Hepatocyte (in vitro differentiated cells): ENCODE data around the gene TCF7. TPM values are rescaled to one million over a fixed set of nuclear protein-coding genes. Genes with fewer than 3 reads are reported as not detected.
A peak's percentile ranks its signal among the peaks of the same experiment; 100 is the strongest.

Experiments
- DNase-seq: peaks from one replicate; pipeline ENCODE4 v3.0.0-alpha.2; 2016; ENCODE audit warnings: low spot score
- H2AFZ ChIP-seq: fragments of 200-600 bp; sonication (generic); 2 replicates; pipeline ENCODE4 v1.6.0; 2016; ENCODE audit warnings: antibody characterized with exemption, mild to moderate bottlenecking
- H3K27ac ChIP-seq: fragments of 200-600 bp; sonication (generic); 2 replicates; pipeline ENCODE4 v1.5.1; 2016; ENCODE audit warnings: mild to moderate bottlenecking
- H3K27me3 ChIP-seq: fragments of 200-600 bp; sonication (generic); 2 replicates; pipeline ENCODE4 v1.6.1; 2016
- H3K36me3 ChIP-seq: fragments of 200-600 bp; sonication (generic); replicated peaks from 2 replicates; pipeline ENCODE4 v1.5.1; 2016; ENCODE audit warnings: low read depth; ENCODE audit not compliant: insufficient read depth
- H3K4me1 ChIP-seq: fragments of 200-600 bp; sonication (generic); 2 replicates; pipeline ENCODE4 v1.5.1; 2016; ENCODE audit warnings: mild to moderate bottlenecking, moderate library complexity; ENCODE audit not compliant: insufficient read depth
- H3K4me2 ChIP-seq: fragments of 200-600 bp; sonication (generic); 2 replicates; pipeline ENCODE4 v1.6.0; 2016
- H3K4me3 ChIP-seq: fragments of 200-600 bp; sonication (generic); 2 replicates; pipeline ENCODE4 v1.5.1; 2016; ENCODE audit warnings: mild to moderate bottlenecking
- H3K79me2 ChIP-seq: fragments of 200-600 bp; sonication (generic); 2 replicates; pipeline ENCODE4 v1.6.0; 2017; ENCODE audit warnings: mild to moderate bottlenecking
- H3K9me2 ChIP-seq: fragments of 200-600 bp; sonication (generic); replicated peaks from 2 replicates; pipeline ENCODE4 v1.6.0; 2017; ENCODE audit warnings: mild to moderate bottlenecking; ENCODE audit not compliant: insufficient read depth
- H3K9me3 ChIP-seq: fragments of 200-600 bp; sonication (generic); 2 replicates; pipeline ENCODE4 v1.5.1; 2016; ENCODE audit warnings: low read depth, mild to moderate bottlenecking
- H4K20me1 ChIP-seq: fragments of 200-600 bp; sonication (generic); 2 replicates; pipeline ENCODE4 v1.6.0; 2016; ENCODE audit warnings: mild to moderate bottlenecking; ENCODE audit not compliant: insufficient read depth, poor library complexity, severe bottlenecking
- EZH2 ChIP-seq: fragments of 200-600 bp; sonication (generic); IDR thresholded peaks from 2 replicates; pipeline ENCODE4 v1.6.1; 2016; ENCODE audit warnings: antibody characterized with exemption, mild to moderate bottlenecking, borderline replicate concordance
- EZH2phosphoT487 ChIP-seq: fragments of 200-600 bp; sonication (generic); IDR thresholded peaks from one replicate; pipeline ENCODE4 v1.6.1; 2018; ENCODE audit warnings: antibody characterized with exemption, mild to moderate bottlenecking, low read depth, moderate library complexity; ENCODE audit not compliant: unreplicated experiment, severe bottlenecking
- WGBS: methylation state at CpG from one replicate; pipeline ENCODE4 v1.1.6; 2016; ENCODE audit warnings: low lambda C conversion rate; ENCODE audit errors: missing lambda C conversion rate; 5-methylcytosine and 5-hydroxymethylcytosine counted together
- polyA plus RNA-seq: library from polyadenylated mRNA; unstranded; fragments of >200 nt; fragmentation: Nextera tagmentation; extraction: Ambion mirVana; gene quantifications from 2 replicates; pipeline ENCODE4 v1.2.1, GENCODE V29; 2016
- total RNA-seq: library from RNA; depleted of rRNA; stranded (reverse); fragments of >200 nt; gene quantifications from 2 replicates; pipeline ENCODE4 v1.2.3, GENCODE V29; 2014
- TF ChIP-seq, protein P1 (sequence below): fragments of 200-600 bp; sonication (generic); IDR thresholded peaks from 2 replicates; pipeline ENCODE4 v1.5.1; 2016; ENCODE audit warnings: antibody characterized with exemption, mild to moderate bottlenecking; ENCODE audit not compliant: poor library complexity

The TCF7 gene
- total and polyA plus RNA-seq, 2 experiments from 2014 or later, result 7.5 to 8.1 TPM

DNA sequence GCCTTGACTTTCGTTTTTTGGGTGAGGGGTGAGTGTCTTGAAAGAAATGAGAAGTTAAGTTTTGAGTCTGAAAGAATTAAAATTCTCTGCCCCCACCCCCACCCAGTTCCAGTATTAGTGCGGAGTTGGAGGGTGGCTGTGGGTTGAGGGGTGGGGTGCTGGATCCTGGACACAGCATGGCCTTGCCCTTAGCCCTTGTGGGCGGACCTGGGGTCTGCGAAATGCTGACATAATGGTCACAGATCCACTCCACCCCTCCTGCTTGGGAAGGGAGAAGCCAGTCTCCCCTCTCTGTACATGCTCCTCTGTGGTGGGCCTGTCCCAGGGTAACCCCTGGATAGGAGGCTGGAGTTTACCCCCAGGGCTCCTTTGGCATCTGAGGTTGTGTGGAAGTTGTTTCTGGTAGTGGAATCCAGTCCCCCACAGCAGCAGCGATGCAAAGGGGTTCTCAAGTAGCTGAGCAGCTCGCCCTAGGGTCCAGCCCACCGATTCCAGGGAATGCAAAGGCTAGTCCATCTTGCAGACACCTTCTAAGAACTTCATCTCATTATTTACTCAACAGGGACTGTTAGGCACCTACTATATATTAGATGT is 42.8 kb upstream of the TCF7 start:
- Histone ChIP-seq H3K9me2 (no peaks in the 10 kb centered on the region), H3K4me3 (no peak overlapping the region), H3K79me2 (no peaks in the 10 kb centered on the region), H3K4me2 (peak overlapping the region; percentile 91), H3K36me3 (no peaks in the 10 kb centered on the region), H4K20me1 (no peaks in the 10 kb centered on the region), H3K27ac (no peak overlapping the region), H3K4me1 (no peaks in the 10 kb centered on the region), H3K9me3 (no peaks in the 10 kb centered on the region), H3K27me3 (no peaks in the 10 kb centered on the region), H2AFZ (peak overlapping the region; percentile 57)
- DNase-seq, result no peak
- TF ChIP-seq, protein P1, sequence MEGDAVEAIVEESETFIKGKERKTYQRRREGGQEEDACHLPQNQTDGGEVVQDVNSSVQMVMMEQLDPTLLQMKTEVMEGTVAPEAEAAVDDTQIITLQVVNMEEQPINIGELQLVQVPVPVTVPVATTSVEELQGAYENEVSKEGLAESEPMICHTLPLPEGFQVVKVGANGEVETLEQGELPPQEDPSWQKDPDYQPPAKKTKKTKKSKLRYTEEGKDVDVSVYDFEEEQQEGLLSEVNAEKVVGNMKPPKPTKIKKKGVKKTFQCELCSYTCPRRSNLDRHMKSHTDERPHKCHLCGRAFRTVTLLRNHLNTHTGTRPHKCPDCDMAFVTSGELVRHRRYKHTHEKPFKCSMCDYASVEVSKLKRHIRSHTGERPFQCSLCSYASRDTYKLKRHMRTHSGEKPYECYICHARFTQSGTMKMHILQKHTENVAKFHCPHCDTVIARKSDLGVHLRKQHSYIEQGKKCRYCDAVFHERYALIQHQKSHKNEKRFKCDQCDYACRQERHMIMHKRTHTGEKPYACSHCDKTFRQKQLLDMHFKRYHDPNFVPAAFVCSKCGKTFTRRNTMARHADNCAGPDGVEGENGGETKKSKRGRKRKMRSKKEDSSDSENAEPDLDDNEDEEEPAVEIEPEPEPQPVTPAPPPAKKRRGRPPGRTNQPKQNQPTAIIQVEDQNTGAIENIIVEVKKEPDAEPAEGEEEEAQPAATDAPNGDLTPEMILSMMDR, result no peak
- TF ChIP-seq EZH2phosphoT487 (no peak), EZH2 (no peak)
- 75% methylated on average over 7 of the region's 7 CpGs for WGBS

DNA sequence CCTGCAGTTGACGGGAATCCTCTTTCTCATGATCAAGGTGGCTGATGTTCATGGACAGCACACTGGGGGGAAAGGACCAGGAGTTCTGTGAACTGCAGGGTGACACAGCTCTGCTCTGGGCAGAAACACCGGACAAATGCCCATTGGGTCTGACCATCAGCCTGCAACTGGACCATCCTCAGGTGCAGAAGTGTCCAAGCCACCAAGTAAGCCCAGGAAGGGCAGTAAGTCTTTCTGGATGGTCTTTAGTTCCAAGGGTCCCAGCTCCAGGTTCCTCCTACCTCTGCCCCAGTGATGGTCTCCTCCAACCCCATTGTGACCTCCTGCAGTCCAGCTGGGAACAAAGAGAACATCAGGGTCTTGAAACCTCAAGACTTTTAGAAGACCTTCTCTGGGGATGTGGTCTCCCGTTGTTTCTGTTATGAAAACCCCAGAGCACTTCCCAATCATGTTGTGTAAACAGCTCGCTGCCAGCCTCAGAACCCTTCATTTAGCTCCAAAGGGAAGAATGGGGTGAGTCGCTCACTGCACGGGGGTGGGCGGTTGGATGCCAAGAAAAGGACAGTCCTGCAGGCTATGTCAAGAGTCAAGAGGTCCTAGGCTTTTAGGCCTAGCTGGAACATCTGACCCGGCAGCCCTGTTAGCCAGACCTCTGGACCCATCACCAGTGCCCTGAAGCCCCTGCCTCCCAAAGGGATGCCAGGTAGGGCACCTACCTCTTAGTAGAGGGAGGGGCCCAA is 41.8 kb upstream of the TCF7 start:
- 92% methylated on average over 8 of the region's 8 CpGs for WGBS
- Histone ChIP-seq H3K9me3 (no peaks in the 10 kb centered on the region), H2AFZ (no peak overlapping the region), H4K20me1 (no peaks in the 10 kb centered on the region), H3K79me2 (no peaks in the 10 kb centered on the region), H3K27me3 (no peaks in the 10 kb centered on the region), H3K36me3 (no peaks in the 10 kb centered on the region), H3K4me3 (no peak overlapping the region), H3K4me2 (no peak overlapping the region), H3K27ac (no peak overlapping the region), H3K9me2 (no peaks in the 10 kb centered on the region), H3K4me1 (no peaks in the 10 kb centered on the region)
- no peak for DNase-seq
- TF ChIP-seq, protein P1, result no peak
- no peak for TF ChIP-seq EZH2
- TF ChIP-seq EZH2phosphoT487, result no peak

DNA sequence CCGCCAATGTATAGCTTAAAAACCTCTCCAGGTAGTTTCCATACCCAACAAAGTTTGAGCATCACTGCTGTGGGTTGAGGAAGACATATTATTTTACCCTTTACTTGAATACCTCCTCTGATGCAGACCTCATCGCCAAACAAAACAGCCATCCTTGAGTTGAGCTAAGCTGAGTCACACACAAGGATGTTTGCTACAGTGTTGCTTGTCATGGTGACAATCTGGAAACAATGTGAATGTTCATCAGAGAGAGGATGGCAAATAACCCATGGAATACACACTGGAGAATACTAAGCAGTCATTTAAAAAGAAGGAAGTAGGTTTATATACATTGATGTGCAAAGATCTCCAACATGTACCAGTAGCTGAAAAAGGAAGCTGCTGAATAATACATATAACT is 41.1 kb upstream of the TCF7 start:
- DNase-seq, result no peak
- H3K4me2 ChIP-seq, result no peak overlapping the region
- no peaks in the 10 kb centered on the region for H3K79me2 ChIP-seq
- WGBS, result 74% methylated on average over 2 of the region's 2 CpGs
- no peaks in the 10 kb centered on the region for H3K9me2 ChIP-seq
- no peaks in the 10 kb centered on the region for H3K9me3 ChIP-seq
- no peak overlapping the region for H3K4me3 ChIP-seq
- no peak for TF ChIP-seq EZH2phosphoT487
- no peak for TF ChIP-seq EZH2
- TF ChIP-seq, protein P1, result no peak
- no peaks in the 10 kb centered on the region for H4K20me1 ChIP-seq
- H3K36me3 ChIP-seq, result no peaks in the 10 kb centered on the region
- no peaks in the 10 kb centered on the region for H3K4me1 ChIP-seq
- no peak overlapping the region for H2AFZ ChIP-seq
- H3K27me3 ChIP-seq, result no peaks in the 10 kb centered on the region
- no peak overlapping the region for H3K27ac ChIP-seq
